ENCODE results near the gene VANGL1.

VANGL1 gene

GRCh38 chr1:115651391-115651790 lies 9.6 kb downstream of the VANGL1 start:
- no peak overlapping the region for H3K4me3 ChIP-seq (ENCODE audit: low read depth, low read length)
- TF ChIP-seq CTCF (IDR thresholded peaks at IDR 0.05; ENCODE audit: low read depth, low read length): no peak

GRCh38 chr1:115652236-115652788 lies 10.5 kb downstream of the VANGL1 start:
- no peak overlapping the region for H3K4me3 ChIP-seq (ENCODE audit: low read depth, low read length)
- no peak for TF ChIP-seq CTCF (IDR thresholded peaks at IDR 0.05; ENCODE audit: low read depth, low read length)

GRCh38 chr1:115654125-115654524 lies 12.4 kb downstream of the VANGL1 start:
- no peak overlapping the region for H3K4me3 ChIP-seq (ENCODE audit: low read depth, low read length)
- no peak for TF ChIP-seq CTCF (IDR thresholded peaks at IDR 0.05; ENCODE audit: low read depth, low read length)

- no peak overlapping the region for H3K4me3 ChIP-seq (ENCODE audit: low read depth, low read length)
- TF ChIP-seq CTCF (IDR thresholded peaks at IDR 0.05; ENCODE audit: low read depth, low read length): no peak
Observed at GRCh38 chr1:115654663-115655305, 13.0 kb downstream of the VANGL1 start.

- H3K4me3 ChIP-seq (ENCODE audit: low read depth, low read length): no peak overlapping the region
- no peak for TF ChIP-seq CTCF (IDR thresholded peaks at IDR 0.05; ENCODE audit: low read depth, low read length)
Observed at GRCh38 chr1:115655306-115655663, 13.5 kb downstream of the VANGL1 start.

GRCh38 chr1:115655916-115656315 lies 14.1 kb downstream of the VANGL1 start:
- H3K4me3 ChIP-seq (ENCODE audit: low read depth, low read length): no peak overlapping the region
- no peak for TF ChIP-seq CTCF (IDR thresholded peaks at IDR 0.05; ENCODE audit: low read depth, low read length)

- no peak overlapping the region for H3K4me3 ChIP-seq (ENCODE audit: low read depth, low read length)
- TF ChIP-seq CTCF (IDR thresholded peaks at IDR 0.05; ENCODE audit: low read depth, low read length): no peak
Observed at GRCh38 chr1:115656461-115657077, 14.8 kb downstream of the VANGL1 start.
